Natural killer cell treated with Interleukin-12 subunit alpha and Interleukin-12 subunit beta and Interleukin-15 and Interleukin-18, amount 100 ng/mL, for 72 hours (primary cell): ENCODE data around the gene FANK1. TPM values are rescaled to one million over a fixed set of nuclear protein-coding genes. Genes with fewer than 3 reads are reported as not detected.
"Not testable (repeated sequence)": the region's sequence is repeated elsewhere in the genome, so short reads cannot be mapped to it uniquely, and the experiment has no call there.

ENCODE experiments used
- ATAC-seq, 2 donors: fragments of 150-1000 bp; cut with Tn5 transposase in 1 of 2; sonication (Bioruptor Pico), chemical (Tn5 transposase) in 1 of 2; 2 replicates each; pipeline ENCODE4 v1.10.0; 2021
- DNase-seq: peaks from one replicate; pipeline ENCODE4 v3.0.0; 2022; ENCODE audit warnings: low spot score
- H3K27ac Mint-ChIP-seq, 2 donors: 1 replicate in 1 of 2; 2 replicates in 1 of 2; pipeline ENCODE4 v1.8.0; 2022; ENCODE audit warnings: mixed read lengths in 2 of 2, mild to moderate bottlenecking in 1 of 2, moderate library complexity in 1 of 2
- H3K27me3 Mint-ChIP-seq, 2 donors: 1 replicate in 1 of 2; 2 replicates in 1 of 2; pipeline ENCODE4 v1.8.0; 2022; ENCODE audit warnings: mixed read lengths in 2 of 2
- H3K36me3 Mint-ChIP-seq: one replicate; pipeline ENCODE4 v1.8.0; 2022; ENCODE audit warnings: mixed read lengths
- H3K4me1 Mint-ChIP-seq, 2 donors: 1 replicate in 1 of 2; 2 replicates in 1 of 2; pipeline ENCODE4 v1.8.0; 2022; ENCODE audit warnings: low read depth in 2 of 2, mixed read lengths in 2 of 2, mild to moderate bottlenecking in 1 of 2
- H3K4me3 Mint-ChIP-seq: one replicate; pipeline ENCODE4 v1.8.0; 2022; ENCODE audit warnings: mixed read lengths
- H3K9me3 Mint-ChIP-seq: 2 replicates; pipeline ENCODE4 v1.8.0; 2022; ENCODE audit warnings: mixed read lengths
- total RNA-seq, 2 donors: library from RNA; stranded (reverse); gene quantifications; one replicate each; pipeline ENCODE4 v1.2.3, GENCODE V29; 2022

The FANK1 gene
- not detected for total RNA-seq

DNA sequence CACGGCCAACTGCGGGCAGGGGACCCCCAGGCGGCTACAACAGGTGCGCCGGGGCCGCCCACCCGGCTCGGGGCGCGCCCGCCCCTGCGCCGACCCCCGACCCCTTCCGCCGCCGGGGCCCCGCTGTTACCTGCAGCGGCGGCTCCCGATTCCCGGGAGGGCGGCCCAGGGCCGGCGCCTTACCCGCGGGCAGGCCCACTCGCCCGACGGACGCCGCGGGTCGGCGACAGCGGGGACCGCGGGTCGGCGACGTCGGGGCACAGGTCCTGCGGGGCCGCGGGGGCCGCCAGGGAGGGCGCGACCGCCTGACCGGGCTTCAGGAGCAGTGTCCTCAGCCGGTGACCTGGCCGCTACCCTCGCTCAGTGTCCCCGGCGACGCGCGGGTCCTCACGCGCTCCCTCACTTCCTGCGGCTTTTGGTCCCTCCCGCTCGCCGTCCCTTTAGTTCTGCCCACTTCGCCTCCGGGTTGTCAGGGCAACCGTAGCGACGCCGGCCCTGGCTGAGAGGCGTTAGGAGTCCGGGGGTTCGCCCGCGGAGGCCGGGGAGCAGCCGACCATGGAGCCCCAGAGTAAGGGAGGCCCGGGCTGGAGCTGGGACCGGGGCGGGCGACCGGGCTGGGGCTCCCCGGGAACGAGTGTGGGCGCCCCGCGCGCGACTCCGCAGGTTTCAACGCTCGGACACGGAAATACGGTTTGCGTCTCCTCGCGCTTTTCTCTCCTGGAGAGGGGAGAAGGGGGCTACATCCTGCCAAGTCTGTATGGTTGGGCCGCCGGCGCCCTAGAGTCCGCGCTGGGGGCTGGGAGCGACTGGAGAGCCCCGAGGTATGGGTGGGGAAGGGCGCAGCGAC, at the start of gene FANK1:
FANK1 (plus strand) TSS at position 477 of the 847 bp plus-strand sequence; CDS start at position 556, 79 bp downstream.
- DNase-seq (peak; percentile 90), ATAC-seq (peak; percentile 90 to 94)
- peak within 1 kb of the TSS; percentile 69 to 85 for H3K27ac Mint-ChIP-seq
- H3K9me3 Mint-ChIP-seq, H3K36me3 Mint-ChIP-seq, H3K27me3 Mint-ChIP-seq: not testable (repeated sequence)
- peak within 1 kb of the TSS; percentile 93 for H3K4me3 Mint-ChIP-seq
- peaks cover 11 to 13% of the 10 kb centered on the region in 2 donors for H3K4me1 Mint-ChIP-seq

GRCh38 chr10:125846894-125847293, 49.5 kb upstream of the FANK1 start:
- ATAC-seq (no peak), DNase-seq (no peak)
- H3K9me3 Mint-ChIP-seq, result no peaks in the 10 kb centered on the region
- peaks cover 13% of the 10 kb centered on the region for H3K36me3 Mint-ChIP-seq
- H3K4me3 Mint-ChIP-seq, result no peak overlapping the region
- H3K4me1 Mint-ChIP-seq, result no peaks in the 10 kb centered on the region
- H3K27me3 Mint-ChIP-seq, result no peaks in the 10 kb centered on the region
- H3K27ac Mint-ChIP-seq, result no peak overlapping the region

DNA sequence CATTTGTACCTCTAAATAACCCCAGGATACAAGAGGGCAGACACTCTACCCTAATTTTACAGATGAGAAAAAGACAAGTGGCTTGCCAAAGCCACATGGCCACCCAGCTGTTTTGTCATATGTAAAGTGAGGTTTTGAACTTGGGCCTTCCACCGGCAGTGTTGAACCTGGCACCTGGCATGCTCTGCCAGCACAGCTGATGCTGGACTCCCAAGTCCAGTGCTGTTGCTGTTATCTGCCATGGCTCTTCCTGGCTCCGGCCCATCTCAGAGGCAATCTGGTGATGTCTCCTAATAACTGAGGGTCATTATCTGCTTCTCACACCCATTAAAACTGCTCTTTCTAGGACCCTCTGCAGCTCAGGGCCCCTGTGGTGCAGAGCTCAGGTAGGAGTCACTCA, 48.0 kb upstream of the FANK1 start:
- H3K36me3 Mint-ChIP-seq, result peaks cover 21% of the 10 kb centered on the region
- ATAC-seq, result no peak
- DNase-seq, result no peak
- no peaks in the 10 kb centered on the region for H3K9me3 Mint-ChIP-seq
- no peaks in the 10 kb centered on the region for H3K4me1 Mint-ChIP-seq
- H3K4me3 Mint-ChIP-seq, result no peak overlapping the region
- H3K27ac Mint-ChIP-seq, result no peak overlapping the region
- no peaks in the 10 kb centered on the region for H3K27me3 Mint-ChIP-seq

DNA sequence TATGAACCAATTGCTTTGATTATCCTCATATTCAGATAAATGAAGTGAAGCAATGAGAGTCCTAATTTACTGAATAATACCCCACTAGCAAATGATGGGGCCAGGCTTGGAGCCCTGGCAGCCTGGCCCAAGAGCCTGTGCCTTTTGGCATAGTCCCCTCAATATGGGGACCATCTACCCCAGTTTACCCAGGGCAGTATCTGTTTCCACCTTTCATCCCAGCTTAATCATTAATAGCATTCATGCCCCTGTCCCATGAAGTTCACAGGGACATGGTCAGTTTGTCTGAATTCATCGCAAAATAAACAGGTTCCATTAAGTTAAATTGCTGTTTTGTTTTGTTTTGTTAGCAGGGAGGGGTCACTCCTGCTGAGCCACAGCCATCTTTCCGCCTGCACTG, 47.5 kb upstream of the FANK1 start:
- Mint-ChIP-seq H3K4me3 (no peak overlapping the region), H3K36me3 (peaks cover 21% of the 10 kb centered on the region), H3K9me3 (no peaks in the 10 kb centered on the region), H3K27me3 (no peaks in the 10 kb centered on the region), H3K4me1 (no peaks in the 10 kb centered on the region), H3K27ac (no peak overlapping the region)
- DNase-seq (no peak), ATAC-seq (no peak)

DNA sequence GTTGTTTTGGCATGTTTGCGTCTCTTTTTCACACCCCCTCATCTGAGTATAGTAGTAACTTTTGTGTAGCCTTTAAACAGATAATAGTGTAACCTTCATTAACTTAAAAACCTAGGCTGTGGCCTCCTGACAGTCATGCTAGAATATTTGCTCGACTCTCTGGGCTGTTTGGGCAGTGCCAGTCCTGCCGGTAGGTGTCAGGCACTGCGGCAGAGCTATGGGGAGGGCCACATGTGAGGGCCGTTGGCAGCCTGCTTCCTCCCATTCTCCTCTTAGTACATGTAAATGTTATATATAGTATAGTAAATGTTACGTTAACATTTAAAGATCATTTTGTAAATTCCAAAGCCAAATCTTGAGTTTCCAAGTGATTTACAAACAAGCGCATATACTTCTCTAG, 46.9 kb upstream of the FANK1 start:
- Mint-ChIP-seq H3K4me3 (no peak overlapping the region), H3K9me3 (no peaks in the 10 kb centered on the region), H3K36me3 (peaks cover 23% of the 10 kb centered on the region), H3K27ac (no peak overlapping the region), H3K27me3 (no peaks in the 10 kb centered on the region), H3K4me1 (no peaks in the 10 kb centered on the region)
- no peak for DNase-seq
- no peak for ATAC-seq

DNA sequence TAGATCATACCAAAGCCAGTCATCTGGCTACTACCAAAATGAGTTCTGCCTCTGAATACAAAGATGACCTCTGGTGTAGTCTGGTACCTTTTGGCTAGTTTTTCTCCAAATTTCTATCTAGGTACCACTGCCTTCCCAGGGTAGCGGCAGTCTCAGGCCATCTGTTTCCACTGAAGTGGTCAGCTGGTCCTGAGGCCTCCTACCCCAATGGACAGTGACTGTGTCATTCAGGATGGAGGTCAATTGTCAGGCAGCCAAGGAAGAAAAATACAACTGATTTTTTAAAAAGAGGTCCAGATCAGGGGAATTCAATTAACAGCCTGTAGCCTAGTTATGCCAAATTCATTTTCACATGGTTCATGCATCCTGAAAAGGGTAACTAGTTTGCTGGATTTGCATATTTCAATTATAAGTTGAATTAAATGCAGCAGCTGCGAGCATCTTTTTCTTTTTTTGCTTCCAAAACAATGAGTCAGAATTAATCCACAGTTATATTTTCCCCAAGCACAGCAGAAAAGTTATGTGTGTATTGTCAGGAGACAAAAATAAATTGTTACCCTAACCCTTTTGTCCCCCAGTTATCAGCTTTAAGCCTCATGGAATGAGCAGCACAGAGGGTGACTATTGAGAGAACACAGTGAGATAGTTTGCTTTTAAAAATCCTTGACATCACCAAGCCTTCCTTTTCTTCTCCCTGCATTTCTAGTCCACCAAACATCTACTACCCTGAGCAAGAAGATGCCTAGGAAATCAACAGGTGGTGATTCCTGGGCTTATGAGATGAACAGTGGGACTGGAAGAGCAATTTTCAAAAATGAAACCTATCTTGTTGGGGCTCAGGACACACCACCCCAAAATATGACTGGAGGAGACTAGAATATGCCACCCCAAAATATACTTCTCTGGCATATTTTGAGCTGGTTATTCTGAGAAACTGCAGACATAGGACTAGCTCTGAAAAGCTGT, 45.3 kb upstream of the FANK1 start:
- Mint-ChIP-seq H3K27ac (no peak overlapping the region), H3K36me3 (peaks cover 25% of the 10 kb centered on the region), H3K9me3 (no peaks in the 10 kb centered on the region), H3K27me3 (no peaks in the 10 kb centered on the region), H3K4me1 (no peaks in the 10 kb centered on the region), H3K4me3 (no peak overlapping the region)
- DNase-seq (no peak), ATAC-seq (no peak)

DNA sequence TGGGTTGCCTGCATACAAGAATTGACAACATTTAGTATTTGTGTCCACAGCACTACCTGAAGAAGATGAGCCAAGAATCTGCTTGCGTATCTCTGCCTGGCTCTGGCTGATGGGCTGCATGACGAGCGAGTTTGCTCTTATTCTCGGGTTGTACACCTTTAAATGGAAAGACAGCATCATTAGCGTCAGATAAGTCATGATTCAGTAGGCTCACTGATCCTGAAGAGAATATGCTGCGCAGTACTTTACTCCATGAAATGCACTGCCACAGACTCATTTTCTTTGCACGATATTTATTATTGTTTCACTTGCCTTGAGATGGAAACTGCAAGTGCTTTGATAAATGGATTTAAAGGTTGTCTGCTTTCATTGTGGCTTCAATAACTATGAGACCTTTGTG, 43.9 kb upstream of the FANK1 start:
- ATAC-seq, result no peak
- Mint-ChIP-seq H3K4me1 (no peaks in the 10 kb centered on the region), H3K36me3 (peaks cover 25% of the 10 kb centered on the region), H3K4me3 (no peak overlapping the region), H3K27me3 (no peaks in the 10 kb centered on the region), H3K9me3 (no peaks in the 10 kb centered on the region), H3K27ac (no peak overlapping the region)
- no peak for DNase-seq

DNA sequence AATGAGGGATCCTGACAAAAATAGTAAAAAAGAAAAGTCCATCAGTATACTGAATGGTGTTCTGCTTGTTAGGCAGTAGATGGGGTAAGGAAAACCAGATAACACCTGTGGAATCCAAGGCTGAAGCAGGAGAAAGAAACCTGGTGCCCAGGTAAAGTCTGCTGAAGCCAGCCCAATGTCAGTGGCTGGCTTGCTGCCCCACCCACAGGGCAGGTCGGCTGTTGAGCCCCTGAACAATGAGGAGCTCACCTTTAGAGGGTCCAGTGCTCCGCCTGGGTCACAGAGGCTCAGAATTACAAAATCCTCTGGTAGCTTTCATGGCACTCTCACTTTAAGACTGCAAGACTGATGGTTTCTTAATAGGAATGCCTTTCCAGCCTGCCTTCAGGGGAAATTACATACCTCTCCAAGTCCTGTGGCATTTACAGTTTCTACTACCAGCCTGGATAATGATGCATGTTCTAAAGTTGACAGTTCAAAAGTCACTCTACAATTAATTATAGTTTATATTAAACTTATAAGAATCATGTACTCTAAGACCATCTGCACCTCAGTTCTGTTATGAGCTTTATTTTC, 39.1 kb upstream of the FANK1 start:
- Mint-ChIP-seq H3K27me3 (no peaks in the 10 kb centered on the region), H3K27ac (no peak overlapping the region), H3K9me3 (no peaks in the 10 kb centered on the region), H3K36me3 (peaks cover 10% of the 10 kb centered on the region), H3K4me1 (no peaks in the 10 kb centered on the region), H3K4me3 (no peak overlapping the region)
- DNase-seq, result no peak
- ATAC-seq, result no peak

GRCh38 chr10:125859128-125859817, 37.1 kb upstream of the FANK1 start:
- Mint-ChIP-seq H3K9me3 (no peaks in the 10 kb centered on the region), H3K27ac (no peak overlapping the region), H3K4me1 (no peaks in the 10 kb centered on the region), H3K36me3 (peaks cover 4% of the 10 kb centered on the region), H3K27me3 (no peaks in the 10 kb centered on the region), H3K4me3 (no peak overlapping the region)
- no peak for DNase-seq
- ATAC-seq, result no peak

- Mint-ChIP-seq H3K36me3 (no peaks in the 10 kb centered on the region), H3K27ac (no peak overlapping the region), H3K4me3 (no peak overlapping the region), H3K27me3 (no peaks in the 10 kb centered on the region), H3K4me1 (no peaks in the 10 kb centered on the region), H3K9me3 (no peaks in the 10 kb centered on the region)
- ATAC-seq (no peak), DNase-seq (no peak)
These were observed 31.2 kb upstream of the FANK1 start for GRCh38 chr10:125865120-125865519.

DNA sequence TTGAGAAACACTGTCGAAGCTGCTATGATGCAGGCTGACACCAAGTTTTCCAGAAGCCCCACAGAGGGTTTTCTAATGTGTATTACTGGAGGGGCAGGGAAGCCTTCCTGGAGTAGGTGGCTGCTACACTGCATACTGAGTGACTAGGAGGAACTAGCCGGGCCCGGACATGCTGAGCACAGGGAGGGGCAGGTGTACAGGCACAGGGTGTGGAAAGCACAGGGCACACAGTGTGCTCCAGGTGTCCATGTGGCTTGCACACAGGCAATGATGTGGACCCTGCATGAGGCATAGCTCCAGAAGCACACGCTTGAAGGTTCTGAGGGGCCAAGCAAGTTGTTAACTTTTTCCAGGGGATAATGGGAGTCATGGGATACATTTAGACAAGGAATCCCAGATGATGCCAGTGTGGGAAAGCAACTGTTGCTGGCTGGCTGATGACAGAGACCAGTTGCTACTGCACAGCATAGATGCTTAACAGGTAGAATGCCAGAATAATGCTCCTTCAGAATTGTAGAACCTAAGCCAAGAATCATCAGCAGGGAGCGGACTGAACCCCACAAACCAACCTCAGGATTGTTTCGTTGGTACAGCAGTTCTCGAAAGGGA, 29.8 kb upstream of the FANK1 start:
- H3K4me3 Mint-ChIP-seq, result no peak overlapping the region
- no peak overlapping the region for H3K27ac Mint-ChIP-seq
- H3K4me1 Mint-ChIP-seq, result no peaks in the 10 kb centered on the region
- no peak for DNase-seq
- H3K27me3 Mint-ChIP-seq, result no peaks in the 10 kb centered on the region
- H3K9me3 Mint-ChIP-seq, result no peaks in the 10 kb centered on the region
- no peaks in the 10 kb centered on the region for H3K36me3 Mint-ChIP-seq
- ATAC-seq, result no peak

DNA sequence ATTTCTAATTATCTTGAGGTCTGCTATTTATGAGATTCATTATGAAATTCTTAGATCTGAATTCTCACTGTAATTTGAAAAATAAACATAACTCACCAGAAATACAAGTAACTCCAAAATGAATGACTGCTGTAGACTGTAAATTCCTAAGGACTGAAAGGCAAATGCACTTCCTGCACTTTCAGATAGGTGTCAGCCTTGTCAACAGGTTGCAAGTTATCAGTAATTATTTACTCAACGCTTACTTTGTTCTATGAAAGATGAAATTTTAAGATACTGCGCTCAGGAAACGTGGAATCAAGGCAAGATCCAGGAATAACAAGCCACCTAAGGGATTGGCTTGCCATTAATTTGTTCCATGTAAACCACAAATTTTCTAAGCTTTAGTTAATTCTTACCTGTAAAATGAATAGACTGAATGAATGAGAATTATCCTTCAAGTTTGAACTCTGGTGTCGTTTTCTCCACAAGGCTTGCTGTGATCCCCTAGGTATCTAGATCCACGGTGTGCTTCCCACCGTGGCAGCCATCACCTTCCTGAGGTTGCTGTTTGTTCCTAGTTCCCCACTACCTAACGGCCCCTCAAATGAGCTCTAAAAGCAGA, 27.9 kb upstream of the FANK1 start:
- no peak for ATAC-seq
- no peaks in the 10 kb centered on the region for H3K36me3 Mint-ChIP-seq
- H3K27me3 Mint-ChIP-seq, result no peaks in the 10 kb centered on the region
- no peaks in the 10 kb centered on the region for H3K9me3 Mint-ChIP-seq
- no peak for DNase-seq
- H3K4me1 Mint-ChIP-seq, result no peaks in the 10 kb centered on the region
- no peak overlapping the region for H3K4me3 Mint-ChIP-seq
- no peak overlapping the region for H3K27ac Mint-ChIP-seq

GRCh38 chr10:125871338-125871737, 25.0 kb upstream of the FANK1 start:
- H3K36me3 Mint-ChIP-seq, result peaks cover 4% of the 10 kb centered on the region
- ATAC-seq, result no peak
- DNase-seq, result no peak

More at GRCh38 chr10:125871338-125871737, 25.0 kb upstream of the FANK1 start:
- Mint-ChIP-seq H3K27ac (no peak overlapping the region), H3K4me1 (no peaks in the 10 kb centered on the region), H3K27me3 (no peaks in the 10 kb centered on the region), H3K4me3 (no peak overlapping the region), H3K9me3 (no peaks in the 10 kb centered on the region)
